ENCODE measurements around the gene MT4. TPM values are rescaled to one million over a fixed set of nuclear protein-coding genes. Genes with fewer than 3 reads are reported as not detected.

The MT4 gene
- total and polyA plus RNA-seq, 2 donors (not counting 1 experiment from before 2014, with no cell fraction given), result not detected

DNA sequence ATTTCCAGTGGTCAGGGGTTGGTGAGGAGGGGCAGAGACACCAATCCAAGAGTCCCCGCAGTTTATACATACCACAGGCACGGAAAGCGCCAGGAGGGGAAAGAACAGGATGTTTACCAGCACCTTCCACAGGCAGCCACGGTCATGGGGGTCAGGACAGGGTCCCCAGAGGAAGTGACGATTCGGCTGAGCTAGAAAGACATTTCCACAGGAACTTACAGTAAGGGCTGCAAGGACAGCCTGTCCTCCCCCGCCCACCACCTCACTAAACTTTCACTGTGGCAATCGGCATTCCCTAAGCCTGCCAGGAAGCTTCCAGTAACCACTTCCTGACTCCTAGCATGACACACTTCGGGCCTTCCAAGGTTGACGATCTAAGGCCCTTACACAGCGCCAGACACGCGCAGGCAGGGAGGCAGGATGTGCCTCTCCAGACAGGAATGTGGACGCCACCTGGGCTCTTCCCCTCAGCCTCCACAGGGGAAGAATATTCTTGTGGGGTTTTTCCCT is 42.3 kb downstream of the MT4 start:
- H3K4me2 ChIP-seq (ENCODE audit: extremely low read depth, insufficient read depth, low read length), result peak overlapping the region; percentile 57
- H3K4me3 ChIP-seq (replicated peaks in 1 of 4; ENCODE audit: control extremely low read depth in 1 of 4, insufficient read depth in 1 of 4, low read depth in 3 of 4, low read length in 4 of 4), result peak overlapping the region; percentile 6 to 81 (median 20)
- peaks cover 11% of the 10 kb centered on the region for H3K79me2 ChIP-seq (ENCODE audit: control insufficient read depth, insufficient read depth, low read length)
- DNase-seq (ENCODE audit: low read depth in 2 of 2), result peak; percentile 98 to 100
- TF ChIP-seq, protein P1, sequence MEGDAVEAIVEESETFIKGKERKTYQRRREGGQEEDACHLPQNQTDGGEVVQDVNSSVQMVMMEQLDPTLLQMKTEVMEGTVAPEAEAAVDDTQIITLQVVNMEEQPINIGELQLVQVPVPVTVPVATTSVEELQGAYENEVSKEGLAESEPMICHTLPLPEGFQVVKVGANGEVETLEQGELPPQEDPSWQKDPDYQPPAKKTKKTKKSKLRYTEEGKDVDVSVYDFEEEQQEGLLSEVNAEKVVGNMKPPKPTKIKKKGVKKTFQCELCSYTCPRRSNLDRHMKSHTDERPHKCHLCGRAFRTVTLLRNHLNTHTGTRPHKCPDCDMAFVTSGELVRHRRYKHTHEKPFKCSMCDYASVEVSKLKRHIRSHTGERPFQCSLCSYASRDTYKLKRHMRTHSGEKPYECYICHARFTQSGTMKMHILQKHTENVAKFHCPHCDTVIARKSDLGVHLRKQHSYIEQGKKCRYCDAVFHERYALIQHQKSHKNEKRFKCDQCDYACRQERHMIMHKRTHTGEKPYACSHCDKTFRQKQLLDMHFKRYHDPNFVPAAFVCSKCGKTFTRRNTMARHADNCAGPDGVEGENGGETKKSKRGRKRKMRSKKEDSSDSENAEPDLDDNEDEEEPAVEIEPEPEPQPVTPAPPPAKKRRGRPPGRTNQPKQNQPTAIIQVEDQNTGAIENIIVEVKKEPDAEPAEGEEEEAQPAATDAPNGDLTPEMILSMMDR (conservative IDR thresholded peaks at IDR 0.05 in 1 of 2, IDR thresholded peaks at IDR 0.05 in 1 of 2; ENCODE audit: low read depth in 1 of 2, low read length in 2 of 2), result no peak
- no peak for TF ChIP-seq EZH2 (IDR thresholded peaks at IDR 0.05; ENCODE audit: low read length, missing control alignments)
- peak overlapping the region; percentile 83 for H3K9ac ChIP-seq (ENCODE audit: insufficient read depth, low read length)
- no peaks in the 10 kb centered on the region for H3K36me3 ChIP-seq (ENCODE audit: control insufficient read depth, insufficient read depth, low read length)
- no peaks in the 10 kb centered on the region for H4K20me1 ChIP-seq (ENCODE audit: control insufficient read depth, extremely low read depth, insufficient read depth, low read length)
- H3K27ac ChIP-seq (ENCODE audit: insufficient read depth, low read length), result peak overlapping the region; percentile 99
- peaks cover 40% of the 10 kb centered on the region for H3K4me1 ChIP-seq (ENCODE audit: control insufficient read depth, extremely low read depth, insufficient read depth, low read length)
- peak overlapping the region; percentile 33 for H2AFZ ChIP-seq (ENCODE audit: low read length)
- no peaks in the 10 kb centered on the region for H3K9me3 ChIP-seq (ENCODE audit: control insufficient read depth, insufficient read depth, low read depth, low read length)
- H3K27me3 ChIP-seq (ENCODE audit: control insufficient read depth, insufficient read depth, low read length), result no peaks in the 10 kb centered on the region

GRCh38 chr16:56607675-56608042 is 42.8 kb downstream of the MT4 start:
- Histone ChIP-seq H3K9me3 (ENCODE audit: control insufficient read depth, insufficient read depth, low read depth, low read length) (no peaks in the 10 kb centered on the region), H3K27ac (ENCODE audit: insufficient read depth, low read length) (peak overlapping the region; percentile 99), H3K4me3 (replicated peaks in 1 of 4; ENCODE audit: control extremely low read depth in 1 of 4, insufficient read depth in 1 of 4, low read depth in 3 of 4, low read length in 4 of 4) (peak overlapping the region; percentile 28 to 81 (median 40)), H3K4me1 (ENCODE audit: control insufficient read depth, extremely low read depth, insufficient read depth, low read length) (peaks cover 40% of the 10 kb centered on the region), H3K27me3 (ENCODE audit: control insufficient read depth, insufficient read depth, low read length) (no peaks in the 10 kb centered on the region), H3K9ac (ENCODE audit: insufficient read depth, low read length) (peak overlapping the region; percentile 83), H3K4me2 (ENCODE audit: extremely low read depth, insufficient read depth, low read length) (peak overlapping the region; percentile 93), H4K20me1 (ENCODE audit: control insufficient read depth, extremely low read depth, insufficient read depth, low read length) (no peaks in the 10 kb centered on the region), H2AFZ (ENCODE audit: low read length) (no peak overlapping the region), H3K36me3 (ENCODE audit: control insufficient read depth, insufficient read depth, low read length) (no peaks in the 10 kb centered on the region), H3K79me2 (ENCODE audit: control insufficient read depth, insufficient read depth, low read length) (peaks cover 11% of the 10 kb centered on the region)
- no peak for DNase-seq (ENCODE audit: low read depth in 2 of 2)
- TF ChIP-seq, protein P1 (conservative IDR thresholded peaks at IDR 0.05 in 1 of 2, IDR thresholded peaks at IDR 0.05 in 1 of 2; ENCODE audit: low read depth in 1 of 2, low read length in 2 of 2), result no peak
- TF ChIP-seq EZH2 (IDR thresholded peaks at IDR 0.05; ENCODE audit: low read length, missing control alignments), result no peak

DNA sequence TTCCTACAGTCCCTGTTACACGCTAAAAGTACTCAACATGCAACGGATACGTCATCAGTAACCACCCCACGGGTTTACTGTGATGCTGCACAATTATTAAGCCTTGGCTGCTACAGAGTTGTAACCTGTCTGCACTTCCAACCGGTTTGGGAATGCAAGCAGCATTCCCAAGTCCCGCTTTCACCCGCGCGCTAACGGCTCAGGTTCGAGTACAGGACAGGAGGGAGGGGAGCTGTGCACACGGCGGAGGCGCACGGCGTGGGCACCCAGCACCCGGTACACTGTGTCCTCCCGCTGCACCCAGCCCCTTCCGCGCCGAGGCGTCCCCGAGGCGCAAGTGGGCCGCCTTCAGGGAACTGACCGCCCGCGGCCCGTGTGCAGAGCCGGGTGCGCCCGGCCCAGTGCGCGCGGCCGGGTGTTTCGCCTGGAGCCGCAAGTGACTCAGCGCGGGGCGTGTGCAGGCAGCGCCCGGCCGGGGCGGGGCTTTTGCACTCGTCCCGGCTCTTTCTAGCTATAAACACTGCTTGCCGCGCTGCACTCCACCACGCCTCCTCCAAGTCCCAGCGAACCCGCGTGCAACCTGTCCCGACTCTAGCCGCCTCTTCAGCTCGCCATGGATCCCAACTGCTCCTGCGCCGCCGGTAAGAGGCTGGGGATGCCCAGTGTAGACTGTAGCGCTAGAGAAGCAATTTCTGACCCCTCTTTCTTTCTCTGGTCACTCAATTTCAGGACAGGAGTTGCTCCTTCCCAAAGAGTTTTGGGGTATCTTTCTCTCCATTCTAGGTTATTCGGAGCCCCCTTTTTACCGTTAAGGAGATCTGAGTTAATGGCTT is 43.4 kb downstream of the MT4 start, which contains the start of gene MT2A:
MT2A (plus strand) TSS at position 542 of the 833 bp plus-strand sequence; CDS start at position 614, 72 bp downstream.
- H3K4me3 ChIP-seq (replicated peaks in 1 of 4; ENCODE audit: control extremely low read depth in 1 of 4, insufficient read depth in 1 of 4, low read depth in 3 of 4, low read length in 4 of 4), result peak within 1 kb of the TSS; percentile 81 to 85 (median 84)
- peak within 1 kb of the TSS; percentile 83 for H3K9ac ChIP-seq (ENCODE audit: insufficient read depth, low read length)
- no peak for TF ChIP-seq EZH2 (IDR thresholded peaks at IDR 0.05; ENCODE audit: low read length, missing control alignments)
- TF ChIP-seq, protein P1 (conservative IDR thresholded peaks at IDR 0.05 in 1 of 2, IDR thresholded peaks at IDR 0.05 in 1 of 2; ENCODE audit: low read depth in 1 of 2, low read length in 2 of 2), result no peak
- peak; percentile 97 to 98 for DNase-seq (ENCODE audit: low read depth in 2 of 2)
- peak within 1 kb of the TSS; percentile 99 for H3K27ac ChIP-seq (ENCODE audit: insufficient read depth, low read length)
- H3K9me3 ChIP-seq (ENCODE audit: control insufficient read depth, insufficient read depth, low read depth, low read length), result no peaks in the 10 kb centered on the region
- no peaks in the 10 kb centered on the region for H3K36me3 ChIP-seq (ENCODE audit: control insufficient read depth, insufficient read depth, low read length)
- peak within 1 kb of the TSS; percentile 93 for H3K4me2 ChIP-seq (ENCODE audit: extremely low read depth, insufficient read depth, low read length)
- H3K79me2 ChIP-seq (ENCODE audit: control insufficient read depth, insufficient read depth, low read length), result peaks cover 11% of the 10 kb centered on the region
- no peaks in the 10 kb centered on the region for H4K20me1 ChIP-seq (ENCODE audit: control insufficient read depth, extremely low read depth, insufficient read depth, low read length)
- no peaks in the 10 kb centered on the region for H3K27me3 ChIP-seq (ENCODE audit: control insufficient read depth, insufficient read depth, low read length)
- H3K4me1 ChIP-seq (ENCODE audit: control insufficient read depth, extremely low read depth, insufficient read depth, low read length), result peaks cover 40% of the 10 kb centered on the region
- H2AFZ ChIP-seq (ENCODE audit: low read length), result no peak within 1 kb of the TSS
